MM.1S (cell line): ENCODE measurements around the gene CEP192.
"Not testable (repeated sequence)": the region's sequence is repeated elsewhere in the genome, so short reads cannot be mapped to it uniquely, and the experiment has no call there.

Experiments
- DNase-seq: peaks from one replicate; pipeline ENCODE4 v3.0.0-alpha.2; 2015
- H2AFZ ChIP-seq: fragments of 300-600 bp; sonication (generic); 2 replicates; pipeline ENCODE4 v1.6.0; 2016; ENCODE audit warnings: antibody characterized with exemption, low read length
- H3F3A ChIP-seq: fragments of 300-600 bp; sonication (generic); 2 replicates; pipeline ENCODE4 v1.6.1; 2016; ENCODE audit warnings: mild to moderate bottlenecking, antibody characterized with exemption, low read length, moderate library complexity, mixed read lengths; ENCODE audit not compliant: insufficient read depth
- H3K27ac ChIP-seq: fragments of 300-600 bp; sonication (generic); 2 replicates; pipeline ENCODE4 v1.5.1; 2016; ENCODE audit warnings: mild to moderate bottlenecking, low read length
- H3K27me3 ChIP-seq: fragments of 300-600 bp; sonication (generic); replicated peaks from 2 replicates; pipeline ENCODE4 v1.6.0; 2016; ENCODE audit warnings: low read length; ENCODE audit not compliant: insufficient read depth
- H3K36me3 ChIP-seq: fragments of 300-600 bp; sonication (generic); replicated peaks from 2 replicates; pipeline ENCODE4 v1.6.1; 2016; ENCODE audit warnings: mild to moderate bottlenecking, low read length, mixed read lengths; ENCODE audit not compliant: insufficient read depth
- H3K4me1 ChIP-seq: fragments of 300-600 bp; sonication (generic); 2 replicates; pipeline ENCODE4 v1.6.1; 2016; ENCODE audit warnings: low read length, mixed read lengths
- H3K4me2 ChIP-seq: fragments of 300-600 bp; sonication (generic); 2 replicates; pipeline ENCODE4 v1.6.0; 2016; ENCODE audit warnings: low read depth, low read length
- H3K4me3 ChIP-seq: fragments of 300-600 bp; sonication (generic); 2 replicates; pipeline ENCODE4 v1.5.1; 2016; ENCODE audit warnings: low read length, mixed read lengths
- H3K79me2 ChIP-seq: fragments of 300-600 bp; sonication (generic); 2 replicates; pipeline ENCODE4 v1.6.1; 2016; ENCODE audit warnings: mixed run types, low read length, mixed read lengths
- H3K9ac ChIP-seq: fragments of 300-600 bp; sonication (generic); 2 replicates; pipeline ENCODE4 v1.6.1; 2016; ENCODE audit warnings: low read length, mixed read lengths
- H3K9me2 ChIP-seq: fragments of 300-600 bp; sonication (generic); replicated peaks from 2 replicates; pipeline ENCODE4 v1.6.1; 2016; ENCODE audit warnings: mild to moderate bottlenecking, low read length, mixed read lengths; ENCODE audit not compliant: insufficient read depth
- H3K9me3 ChIP-seq: fragments of 300-600 bp; sonication (generic); replicated peaks from 2 replicates; pipeline ENCODE4 v1.6.1; 2016; ENCODE audit warnings: mild to moderate bottlenecking, low read length, mixed read lengths; ENCODE audit not compliant: insufficient read depth
- H4K20me1 ChIP-seq: fragments of 300-600 bp; sonication (generic); 2 replicates; pipeline ENCODE4 v1.6.1; 2016; ENCODE audit warnings: mild to moderate bottlenecking, low read length, moderate library complexity, mixed read lengths; ENCODE audit not compliant: insufficient read depth
- CTCF ChIP-seq: fragments of 300-600 bp; sonication (generic); IDR thresholded peaks from 2 replicates; pipeline ENCODE4 v1.5.1; 2016; ENCODE audit warnings: antibody characterized with exemption, low read length, mixed read lengths
- EZH2 ChIP-seq: fragments of 300-600 bp; sonication (generic); optimal IDR thresholded peaks from 2 replicates; pipeline ENCODE3; 2017; ENCODE audit warnings: low read depth, mild to moderate bottlenecking, antibody characterized with exemption, low read length, mixed read lengths
- EZH2phosphoT487 ChIP-seq: fragments of 300-600 bp; sonication (generic); IDR thresholded peaks from 2 replicates; pipeline ENCODE4 v1.6.1; 2018; ENCODE audit warnings: antibody characterized with exemption, low read length

The CEP192 gene

DNA sequence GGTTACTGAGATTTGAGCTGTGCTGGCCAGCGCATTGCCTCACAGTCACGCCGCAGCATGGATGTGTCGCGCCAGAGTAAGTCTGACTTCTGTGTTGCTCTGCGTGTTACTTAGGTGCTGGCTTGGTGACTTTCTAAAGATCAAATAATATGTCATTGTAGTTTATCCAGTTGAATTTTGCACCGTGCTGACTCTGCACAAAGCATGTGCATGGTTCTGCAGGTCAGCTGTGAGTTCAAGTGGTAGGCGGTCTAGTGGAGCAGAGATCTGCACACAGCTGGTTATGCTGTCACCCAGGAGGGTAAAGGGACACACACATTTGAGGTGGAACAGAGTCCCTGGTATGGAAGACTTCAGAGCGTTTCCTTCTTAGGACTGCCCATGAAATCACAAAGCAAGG, 105.1 kb downstream of the CEP192 start:
- no peaks in the 10 kb centered on the region for H3K27me3 ChIP-seq
- no peaks in the 10 kb centered on the region for H3K4me1 ChIP-seq
- TF ChIP-seq EZH2phosphoT487 = no peak
- no peak for TF ChIP-seq EZH2
- no peak for TF ChIP-seq CTCF
- H3K4me3 ChIP-seq = no peak overlapping the region
- no peaks in the 10 kb centered on the region for H3K79me2 ChIP-seq
- H3K4me2 ChIP-seq = no peak overlapping the region
- no peak overlapping the region for H2AFZ ChIP-seq
- H3K9ac ChIP-seq = no peak overlapping the region
- no peak for DNase-seq
- no peaks in the 10 kb centered on the region for H4K20me1 ChIP-seq
- no peaks in the 10 kb centered on the region for H3K9me3 ChIP-seq
- no peaks in the 10 kb centered on the region for H3F3A ChIP-seq
- 0 out of 2 replicates have a peak, but pooled peaks cover 11% of the 10 kb centered on the region for H3K36me3 ChIP-seq
- H3K27ac ChIP-seq = no peak overlapping the region
- no peaks in the 10 kb centered on the region for H3K9me2 ChIP-seq

GRCh38 chr18:13096719-13097118, 105.6 kb downstream of the CEP192 start:
- 0 out of 2 replicates have a peak, but pooled peaks cover 11% of the 10 kb centered on the region for H3K36me3 ChIP-seq
- H3K79me2 ChIP-seq = no peaks in the 10 kb centered on the region
- no peaks in the 10 kb centered on the region for H3K4me1 ChIP-seq
- H3K4me2 ChIP-seq = no peak overlapping the region
- H3K9me3 ChIP-seq = no peaks in the 10 kb centered on the region
- H2AFZ ChIP-seq = no peak overlapping the region
- H3K27ac ChIP-seq = no peak overlapping the region
- H3K27me3 ChIP-seq = no peaks in the 10 kb centered on the region
- TF ChIP-seq EZH2phosphoT487 = no peak
- TF ChIP-seq EZH2 = no peak
- TF ChIP-seq CTCF = no peak
- no peaks in the 10 kb centered on the region for H3F3A ChIP-seq
- no peak overlapping the region for H3K4me3 ChIP-seq
- H4K20me1 ChIP-seq = no peaks in the 10 kb centered on the region
- DNase-seq = no peak
- no peaks in the 10 kb centered on the region for H3K9me2 ChIP-seq
- no peak overlapping the region for H3K9ac ChIP-seq

DNA sequence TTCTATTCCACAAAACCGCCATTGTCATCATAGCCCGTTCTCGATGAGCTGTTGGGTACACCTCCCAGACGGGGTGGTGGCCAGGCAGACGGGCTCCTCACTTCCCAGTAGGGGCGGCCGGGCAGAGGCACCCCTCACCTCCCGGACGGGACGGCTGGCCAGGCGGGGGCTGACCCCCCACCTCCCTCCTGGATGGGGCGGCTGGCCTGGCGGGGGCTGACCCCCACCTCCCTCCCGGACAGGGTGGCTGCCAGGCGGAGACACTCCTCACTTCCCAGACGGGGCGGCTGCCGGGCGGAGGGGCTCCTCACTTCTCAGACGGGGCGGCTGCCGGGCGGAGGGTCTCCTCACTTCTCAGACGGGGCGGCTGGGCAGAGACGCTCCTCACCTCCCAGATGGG, 106.9 kb downstream of the CEP192 start:
- H3K27ac ChIP-seq, H4K20me1 ChIP-seq, H3K9me3 ChIP-seq, H3K9me2 ChIP-seq, DNase-seq, H3F3A ChIP-seq, H3K79me2 ChIP-seq, H3K4me2 ChIP-seq, H3K27me3 ChIP-seq, H2AFZ ChIP-seq, H3K9ac ChIP-seq, H3K4me3 ChIP-seq, H3K4me1 ChIP-seq: not testable (repeated sequence)
- H3K36me3 ChIP-seq = 0 out of 2 replicates have a peak, but pooled peaks cover 11% of the 10 kb centered on the region

GRCh38 chr18:13099113-13099512, 108.0 kb downstream of the CEP192 start:
- H3K4me3 ChIP-seq = no peak overlapping the region
- no peak for TF ChIP-seq CTCF
- H3K9me2 ChIP-seq = no peaks in the 10 kb centered on the region
- no peak overlapping the region for H3K4me2 ChIP-seq
- H3K9me3 ChIP-seq = no peaks in the 10 kb centered on the region
- DNase-seq = no peak
- 0 out of 2 replicates have a peak, but pooled peaks cover 11% of the 10 kb centered on the region for H3K36me3 ChIP-seq
- no peaks in the 10 kb centered on the region for H3K27me3 ChIP-seq
- H3F3A ChIP-seq = no peaks in the 10 kb centered on the region
- no peak overlapping the region for H2AFZ ChIP-seq
- no peak overlapping the region for H3K9ac ChIP-seq
- no peaks in the 10 kb centered on the region for H3K79me2 ChIP-seq
- no peaks in the 10 kb centered on the region for H3K4me1 ChIP-seq
- H3K27ac ChIP-seq = no peak overlapping the region
- no peaks in the 10 kb centered on the region for H4K20me1 ChIP-seq
